GM19468 (cell line): ENCODE results near the gene PLK2.

ENCODE experiments used
- ATAC-seq: cut with Tn5 transposase; IDR thresholded peaks from one replicate; pipeline ENCODE4 v1.9.1; 2021; ENCODE audit warnings: mild to moderate bottlenecking, moderate library complexity, moderate number of reproducible peaks; ENCODE audit not compliant: unreplicated experiment; ENCODE audit errors: extremely low read depth

The PLK2 gene

GRCh38 chr5:58451732-58452565 is 7.9 kb downstream of the PLK2 start:
- ATAC-seq, result no peak

- no peak for ATAC-seq
Measured at GRCh38 chr5:58450811-58451629, 8.9 kb downstream of the PLK2 start.

DNA sequence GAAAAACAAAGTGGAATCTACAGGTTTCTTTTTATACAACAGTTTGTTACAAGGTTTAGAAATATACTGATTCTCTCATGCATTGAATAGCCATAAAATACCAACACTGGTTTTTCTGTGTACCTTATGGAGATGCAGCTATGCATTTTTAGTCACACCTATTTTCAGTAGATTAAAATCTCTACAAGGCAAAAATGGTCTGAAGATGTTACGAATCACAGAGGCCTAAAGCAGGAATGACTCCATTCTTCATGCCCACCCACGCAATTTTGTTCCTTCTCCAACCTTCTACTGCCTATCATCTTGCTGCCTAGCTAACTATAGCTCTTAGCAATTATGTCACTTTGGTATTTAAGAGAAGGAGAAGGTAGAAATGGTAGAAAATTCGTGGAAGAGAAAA is 9.9 kb downstream of the PLK2 start:
- ATAC-seq, result no peak

GRCh38 chr5:58447226-58447625 is 12.7 kb downstream of the PLK2 start:
- ATAC-seq, result no peak

GRCh38 chr5:58446024-58446423 is 13.9 kb downstream of the PLK2 start:
- no peak for ATAC-seq

DNA sequence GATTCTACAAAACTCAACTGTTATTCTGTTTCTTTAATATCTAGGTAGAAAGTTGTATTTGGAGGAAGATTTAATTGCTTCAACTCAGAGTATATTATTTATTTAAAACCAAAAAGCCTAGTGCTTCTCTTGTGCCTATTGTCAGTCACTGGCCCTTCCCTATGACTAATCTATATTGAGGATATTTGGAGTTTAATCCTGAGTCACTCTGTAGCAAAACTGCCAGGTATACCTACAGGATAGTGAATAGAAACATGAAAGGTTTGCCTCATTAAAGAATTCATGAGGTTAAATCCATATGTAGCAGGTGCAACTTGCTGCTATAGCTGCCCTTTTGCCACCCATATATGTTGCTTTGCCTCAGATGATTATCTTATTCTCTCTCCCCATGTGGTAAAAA is 15.1 kb downstream of the PLK2 start:
- ATAC-seq, result no peak

GRCh38 chr5:58440901-58441460 is 18.9 kb downstream of the PLK2 start:
- no peak for ATAC-seq

DNA sequence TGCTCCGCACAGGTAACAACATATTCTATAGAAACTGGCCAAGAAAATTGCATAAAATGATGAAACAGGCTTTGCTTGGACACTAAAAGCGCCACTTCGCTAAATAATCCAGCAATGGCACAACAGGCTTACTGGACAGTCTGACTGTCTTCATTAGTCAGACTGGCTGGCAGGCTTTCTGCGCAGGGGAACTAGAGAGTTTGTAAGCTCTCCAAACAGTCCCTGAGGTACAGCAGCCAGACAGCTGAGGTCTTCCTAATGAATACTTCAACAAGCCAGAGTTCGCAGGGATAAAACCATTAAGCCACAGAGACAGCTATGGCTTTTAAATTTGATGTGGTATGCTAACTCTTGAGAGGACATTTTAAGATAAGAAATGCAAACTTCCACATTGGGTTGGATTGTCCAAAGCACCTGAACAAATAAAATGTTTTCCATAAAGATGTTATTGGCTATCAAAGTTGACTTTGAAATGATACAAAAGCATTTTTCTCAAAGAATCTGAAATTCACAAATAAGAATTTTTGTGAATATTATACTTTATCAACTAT is 20.7 kb downstream of the PLK2 start:
- no peak for ATAC-seq

DNA sequence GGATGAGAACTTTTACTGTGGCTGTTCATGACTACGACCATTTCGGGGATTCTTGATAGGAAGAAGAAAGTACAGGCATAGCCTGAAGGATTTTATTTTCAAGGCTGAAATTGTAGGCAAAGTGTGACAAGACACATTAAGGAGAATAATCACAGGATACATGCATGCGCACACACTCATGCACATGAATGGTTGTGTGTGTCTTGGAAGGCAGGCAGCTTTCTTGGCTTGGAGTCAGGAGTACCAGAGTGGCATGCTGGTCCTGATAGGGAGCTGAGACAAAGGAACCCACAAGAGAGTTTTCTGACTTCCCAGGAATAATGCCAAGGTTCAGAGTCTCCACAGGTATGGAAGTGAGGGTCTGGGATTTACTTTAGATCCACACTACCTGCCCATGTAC is 22.2 kb downstream of the PLK2 start:
- no peak for ATAC-seq

DNA sequence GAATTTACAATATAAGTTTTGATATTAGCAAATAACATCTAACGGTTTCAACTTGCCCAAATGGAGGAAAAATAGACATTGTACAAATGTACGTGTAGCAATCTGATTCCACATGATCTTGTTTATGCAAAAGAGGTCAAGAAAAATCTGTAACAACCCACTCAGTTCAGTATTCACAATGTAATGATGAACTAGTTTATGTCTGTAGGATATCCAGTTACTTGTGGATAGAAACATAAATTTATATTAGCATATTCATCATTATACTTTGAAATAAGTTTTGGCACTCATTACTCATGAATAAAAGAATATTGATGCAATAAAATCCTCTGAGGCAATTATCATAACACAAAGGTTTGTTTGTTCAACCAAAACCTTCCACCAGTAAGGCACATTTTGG is 28.1 kb downstream of the PLK2 start:
- ATAC-seq, result no peak

DNA sequence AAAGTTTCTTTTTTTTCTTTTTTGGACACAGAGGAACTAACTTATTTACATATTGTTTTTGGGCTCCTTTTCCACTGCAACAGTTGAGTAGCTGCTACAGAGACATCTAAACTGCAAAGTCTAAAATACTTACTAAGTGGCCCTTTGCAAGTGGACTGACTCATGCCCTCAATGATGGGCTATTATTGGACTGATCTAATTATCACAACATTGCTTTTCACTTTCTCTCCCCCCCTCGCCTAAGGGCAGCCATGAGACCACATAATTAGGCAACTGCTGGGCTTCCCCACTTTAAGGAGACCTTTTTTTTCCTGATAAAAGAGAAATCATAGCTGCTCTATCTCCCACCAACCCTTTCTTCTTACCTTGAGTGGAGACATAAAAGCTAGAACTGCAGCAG is 47.0 kb downstream of the PLK2 start:
- no peak for ATAC-seq

DNA sequence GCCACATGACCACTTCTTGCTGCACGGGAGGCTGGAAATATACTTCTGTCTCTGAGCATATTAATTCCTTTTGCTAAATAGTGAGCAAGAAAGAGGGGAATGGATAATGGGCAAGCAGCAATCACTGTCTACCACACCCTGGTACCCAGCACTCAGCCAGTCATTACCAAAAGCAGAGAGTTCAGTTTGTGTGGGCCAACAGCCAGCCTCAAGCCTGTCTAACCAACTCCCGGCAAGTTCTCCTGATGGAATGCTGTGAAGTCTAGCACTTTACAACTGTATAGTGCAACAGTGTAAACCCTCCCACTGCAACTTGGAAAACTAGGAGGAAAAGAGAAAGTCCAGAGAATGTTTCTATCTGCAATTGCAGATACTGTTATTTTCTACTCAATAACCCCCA is 47.8 kb downstream of the PLK2 start:
- no peak for ATAC-seq

DNA sequence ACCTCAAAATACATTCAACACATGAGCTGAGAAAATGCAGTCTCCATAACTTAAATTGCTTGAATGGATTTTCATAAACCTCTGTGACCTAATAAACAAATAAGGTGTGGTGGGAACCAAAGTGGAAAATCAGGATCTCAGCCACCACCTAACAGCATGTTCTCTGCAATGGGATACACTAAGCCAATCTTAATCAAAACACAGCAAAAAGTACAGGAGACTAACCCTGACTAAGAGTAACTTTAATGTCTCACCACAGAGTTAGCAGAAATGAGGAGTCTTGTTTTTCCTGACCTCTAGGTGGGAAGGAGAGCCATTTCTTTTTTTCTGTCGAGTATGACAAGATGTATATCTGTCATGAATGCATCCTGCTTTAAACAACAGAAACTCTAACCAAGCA is 48.5 kb downstream of the PLK2 start:
- ATAC-seq, result no peak

GRCh38 chr5:58410441-58410840 is 49.4 kb downstream of the PLK2 start:
- no peak for ATAC-seq

DNA sequence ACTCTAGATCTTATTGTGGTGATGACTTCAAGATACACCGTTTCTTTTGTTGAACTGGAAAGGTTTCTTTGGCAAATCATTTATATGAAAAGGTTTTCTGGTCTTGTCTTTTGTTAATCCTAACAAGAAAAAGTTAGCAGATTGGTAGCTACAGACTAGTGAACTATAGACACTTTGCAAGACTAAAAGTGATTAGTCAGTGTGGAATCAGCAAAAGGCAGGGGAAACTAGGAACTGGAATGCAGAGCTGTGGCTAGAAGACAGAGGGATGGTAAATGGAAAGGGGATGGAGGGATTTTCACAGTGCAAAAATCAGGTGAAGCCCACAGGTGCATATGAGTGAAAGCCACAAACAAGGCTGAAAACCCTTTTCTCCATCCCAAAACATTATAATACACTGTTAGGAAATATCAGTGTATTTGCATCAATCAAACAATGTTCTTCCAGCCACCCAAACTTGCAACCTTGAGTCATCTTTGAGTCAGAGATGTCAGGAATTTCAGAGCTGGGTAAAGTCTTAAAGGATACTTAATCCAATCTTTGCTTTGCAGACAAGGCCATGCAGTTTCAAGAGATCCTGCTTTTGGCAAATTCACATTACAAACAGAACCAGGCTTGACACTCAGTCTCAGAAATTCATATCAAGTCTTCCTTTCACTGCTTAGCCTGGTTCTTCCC is 52.7 kb downstream of the PLK2 start:
- no peak for ATAC-seq

- ATAC-seq, result no peak
Measured at GRCh38 chr5:58406394-58406793, 53.5 kb downstream of the PLK2 start.

GRCh38 chr5:58405175-58405574 is 54.7 kb downstream of the PLK2 start:
- ATAC-seq, result no peak

DNA sequence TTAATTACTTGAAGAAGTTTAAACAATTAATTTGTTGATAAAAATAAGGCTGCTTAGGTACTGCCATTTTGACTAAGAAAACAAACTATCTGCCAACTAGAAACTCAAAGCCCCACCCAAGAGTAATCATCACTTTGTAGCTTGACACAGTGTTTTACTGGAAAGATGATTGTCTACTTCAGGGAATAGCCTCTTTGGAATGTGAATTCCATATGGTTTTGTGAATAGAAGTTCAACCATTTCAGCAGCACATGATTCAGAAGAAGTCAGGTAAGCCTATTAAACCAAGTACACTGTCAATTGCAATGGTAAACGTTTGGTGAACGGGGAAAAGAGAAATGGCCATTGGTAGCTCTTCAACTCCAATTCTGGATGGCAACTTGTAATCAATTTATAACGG is 55.2 kb downstream of the PLK2 start:
- no peak for ATAC-seq
